ENCODE results near the gene SEMA6C.

Gene SEMA6C

GRCh38 chr1:151147665-151148064 lies 1.2 kb upstream of the SEMA6C start:
- no peaks in the 10 kb centered on the region for H3K27me3 ChIP-seq (ENCODE audit: control insufficient read depth, insufficient read depth, low read length)
- no peaks in the 10 kb centered on the region for H3K36me3 ChIP-seq (ENCODE audit: control insufficient read depth, insufficient read depth, low read length)
- peak overlapping the region; percentile 73 for H3K27ac ChIP-seq (ENCODE audit: low read depth, low read length)
- no peak overlapping the region for H3K4me3 ChIP-seq (ENCODE audit: low read length)
- no peak overlapping the region for H3K9ac ChIP-seq (ENCODE audit: low read length)
- peaks cover 4% of the 10 kb centered on the region for H3K4me1 ChIP-seq (ENCODE audit: control insufficient read depth, insufficient read depth, low read length)

- Histone ChIP-seq H3K4me3 (ENCODE audit: low read length) (peak overlapping the region; percentile 80), H3K9ac (ENCODE audit: low read length) (peak overlapping the region; percentile 67), H3K27ac (ENCODE audit: low read depth, low read length) (peak overlapping the region; percentile 73), H3K27me3 (ENCODE audit: control insufficient read depth, insufficient read depth, low read length) (no peaks in the 10 kb centered on the region), H3K36me3 (ENCODE audit: control insufficient read depth, insufficient read depth, low read length) (no peaks in the 10 kb centered on the region), H3K4me1 (ENCODE audit: control insufficient read depth, insufficient read depth, low read length) (peaks cover 4% of the 10 kb centered on the region)
Measured at GRCh38 chr1:151147132-151147503, 687 bp upstream of the SEMA6C start.

- Histone ChIP-seq H3K27me3 (ENCODE audit: control insufficient read depth, insufficient read depth, low read length) (no peaks in the 10 kb centered on the region), H3K36me3 (ENCODE audit: control insufficient read depth, insufficient read depth, low read length) (no peaks in the 10 kb centered on the region), H3K9ac (ENCODE audit: low read length) (peak overlapping the region; percentile 2), H3K4me3 (ENCODE audit: low read length) (peak overlapping the region; percentile 80), H3K27ac (ENCODE audit: low read depth, low read length) (no peak overlapping the region), H3K4me1 (ENCODE audit: control insufficient read depth, insufficient read depth, low read length) (peaks cover 4% of the 10 kb centered on the region)
Measured at GRCh38 chr1:151146072-151146411, 389 bp downstream of the SEMA6C start.

GRCh38 chr1:151145304-151146071 lies 943 bp downstream of the SEMA6C start:
- Histone ChIP-seq H3K27ac (ENCODE audit: low read depth, low read length) (no peak overlapping the region), H3K4me3 (ENCODE audit: low read length) (peak overlapping the region; percentile 80), H3K27me3 (ENCODE audit: control insufficient read depth, insufficient read depth, low read length) (no peaks in the 10 kb centered on the region), H3K9ac (ENCODE audit: low read length) (peak overlapping the region; percentile 2), H3K4me1 (ENCODE audit: control insufficient read depth, insufficient read depth, low read length) (peaks cover 4% of the 10 kb centered on the region), H3K36me3 (ENCODE audit: control insufficient read depth, insufficient read depth, low read length) (no peaks in the 10 kb centered on the region)

GRCh38 chr1:151144474-151145303 lies 1.7 kb downstream of the SEMA6C start:
- Histone ChIP-seq H3K27me3 (ENCODE audit: control insufficient read depth, insufficient read depth, low read length) (no peaks in the 10 kb centered on the region), H3K27ac (ENCODE audit: low read depth, low read length) (no peak overlapping the region), H3K9ac (ENCODE audit: low read length) (no peak overlapping the region), H3K36me3 (ENCODE audit: control insufficient read depth, insufficient read depth, low read length) (no peaks in the 10 kb centered on the region), H3K4me3 (ENCODE audit: low read length) (peak overlapping the region; percentile 80), H3K4me1 (ENCODE audit: control insufficient read depth, insufficient read depth, low read length) (peaks cover 4% of the 10 kb centered on the region)

GRCh38 chr1:151143986-151144385 lies 2.4 kb downstream of the SEMA6C start:
- Histone ChIP-seq H3K9ac (ENCODE audit: low read length) (no peak overlapping the region), H3K27ac (ENCODE audit: low read depth, low read length) (no peak overlapping the region), H3K4me3 (ENCODE audit: low read length) (no peak overlapping the region)

GRCh38 chr1:151143057-151143435 lies 3.4 kb downstream of the SEMA6C start:
- Histone ChIP-seq H3K4me1 (ENCODE audit: control insufficient read depth, insufficient read depth, low read length) (peaks cover 4% of the 10 kb centered on the region), H3K27ac (ENCODE audit: low read depth, low read length) (no peak overlapping the region), H3K36me3 (ENCODE audit: control insufficient read depth, insufficient read depth, low read length) (no peaks in the 10 kb centered on the region), H3K4me3 (ENCODE audit: low read length) (no peak overlapping the region), H3K27me3 (ENCODE audit: control insufficient read depth, insufficient read depth, low read length) (no peaks in the 10 kb centered on the region), H3K9ac (ENCODE audit: low read length) (no peak overlapping the region)

More at GRCh38 chr1:151143986-151144385, 2.4 kb downstream of the SEMA6C start:
- Histone ChIP-seq H3K36me3 (ENCODE audit: control insufficient read depth, insufficient read depth, low read length) (no peaks in the 10 kb centered on the region), H3K4me1 (ENCODE audit: control insufficient read depth, insufficient read depth, low read length) (peaks cover 4% of the 10 kb centered on the region), H3K27me3 (ENCODE audit: control insufficient read depth, insufficient read depth, low read length) (no peaks in the 10 kb centered on the region)

GRCh38 chr1:151142411-151143056 lies 3.9 kb downstream of the SEMA6C start:
- no peak overlapping the region for H3K27ac ChIP-seq (ENCODE audit: low read depth, low read length)
- no peaks in the 10 kb centered on the region for H3K36me3 ChIP-seq (ENCODE audit: control insufficient read depth, insufficient read depth, low read length)
- H3K4me3 ChIP-seq (ENCODE audit: low read length) = no peak overlapping the region
- peaks cover 4% of the 10 kb centered on the region for H3K4me1 ChIP-seq (ENCODE audit: control insufficient read depth, insufficient read depth, low read length)
- H3K27me3 ChIP-seq (ENCODE audit: control insufficient read depth, insufficient read depth, low read length) = no peaks in the 10 kb centered on the region
- no peak overlapping the region for H3K9ac ChIP-seq (ENCODE audit: low read length)

GRCh38 chr1:151137789-151138188 lies 8.6 kb downstream of the SEMA6C start:
- H3K36me3 ChIP-seq (ENCODE audit: control insufficient read depth, insufficient read depth, low read length) = no peaks in the 10 kb centered on the region
- no peak overlapping the region for H3K4me3 ChIP-seq (ENCODE audit: low read length)

GRCh38 chr1:151135433-151136385 lies 10.7 kb downstream of the SEMA6C start:
- H3K27ac ChIP-seq (ENCODE audit: low read depth, low read length) = no peak overlapping the region
- no peak overlapping the region for H3K9ac ChIP-seq (ENCODE audit: low read length)
- H3K27me3 ChIP-seq (ENCODE audit: control insufficient read depth, insufficient read depth, low read length) = no peaks in the 10 kb centered on the region
- H3K4me3 ChIP-seq (ENCODE audit: low read length) = no peak overlapping the region
- no peaks in the 10 kb centered on the region for H3K36me3 ChIP-seq (ENCODE audit: control insufficient read depth, insufficient read depth, low read length)
- no peaks in the 10 kb centered on the region for H3K4me1 ChIP-seq (ENCODE audit: control insufficient read depth, insufficient read depth, low read length)

More at GRCh38 chr1:151137789-151138188, 8.6 kb downstream of the SEMA6C start:
- Histone ChIP-seq H3K9ac (ENCODE audit: low read length) (no peak overlapping the region), H3K4me1 (ENCODE audit: control insufficient read depth, insufficient read depth, low read length) (no peaks in the 10 kb centered on the region), H3K27me3 (ENCODE audit: control insufficient read depth, insufficient read depth, low read length) (no peaks in the 10 kb centered on the region), H3K27ac (ENCODE audit: low read depth, low read length) (no peak overlapping the region)

- Histone ChIP-seq H3K4me3 (ENCODE audit: low read length) (no peak overlapping the region), H3K9ac (ENCODE audit: low read length) (no peak overlapping the region), H3K4me1 (ENCODE audit: control insufficient read depth, insufficient read depth, low read length) (no peaks in the 10 kb centered on the region), H3K27me3 (ENCODE audit: control insufficient read depth, insufficient read depth, low read length) (no peaks in the 10 kb centered on the region), H3K36me3 (ENCODE audit: control insufficient read depth, insufficient read depth, low read length) (no peaks in the 10 kb centered on the region), H3K27ac (ENCODE audit: low read depth, low read length) (no peak overlapping the region)
Measured at GRCh38 chr1:151134991-151135390, 11.4 kb downstream of the SEMA6C start.
